NOMO-1 (cell line): Measurements from ENCODE around the gene KIAA0825.

Experiments
- DNase-seq, 2 experiments: peaks; one replicate each; lab custom pipeline; 2025; ENCODE audit not compliant: unreplicated experiment in 2 of 2; lab: John Stamatoyannopoulos, UW

Gene KIAA0825

DNA sequence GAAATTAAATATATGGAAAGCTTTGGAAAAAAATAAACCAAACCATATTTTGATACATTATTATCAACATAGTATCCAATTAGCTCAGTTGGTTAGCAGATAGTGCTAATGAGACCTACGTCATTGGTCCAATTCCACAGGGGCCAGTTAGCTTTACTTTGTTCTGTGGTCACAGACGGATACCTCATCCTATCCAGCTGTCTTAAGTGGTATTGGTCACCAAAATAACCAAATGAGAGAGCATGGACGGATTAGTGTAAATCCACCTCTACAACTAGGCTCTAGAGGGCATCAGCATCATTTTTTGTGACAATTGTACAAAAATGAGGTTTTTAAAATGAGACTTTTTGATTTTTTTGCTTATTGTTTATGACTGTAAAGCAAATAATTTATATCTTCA, 364.2 kb downstream of the KIAA0825 start:
- DNase-seq, result no peak

DNA sequence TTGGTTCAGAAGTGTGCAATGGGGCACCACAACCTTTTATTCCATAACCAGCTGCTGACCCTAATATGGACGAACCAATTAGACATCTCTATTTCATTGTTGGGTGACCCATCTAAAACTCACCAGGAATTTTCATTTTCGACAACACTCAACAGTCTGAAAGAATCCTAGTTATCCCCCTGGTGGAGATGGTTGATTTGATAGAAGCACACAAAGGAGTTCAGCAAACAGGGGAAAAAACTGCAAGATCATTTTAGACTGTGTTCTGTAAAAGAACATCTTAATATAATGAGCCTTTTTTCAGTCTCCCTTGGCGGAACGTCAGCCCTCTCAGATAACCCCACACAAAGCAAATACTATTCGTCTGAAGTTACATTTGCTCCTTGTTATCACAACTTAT, 367.4 kb downstream of the KIAA0825 start:
- DNase-seq, result no peak

DNA sequence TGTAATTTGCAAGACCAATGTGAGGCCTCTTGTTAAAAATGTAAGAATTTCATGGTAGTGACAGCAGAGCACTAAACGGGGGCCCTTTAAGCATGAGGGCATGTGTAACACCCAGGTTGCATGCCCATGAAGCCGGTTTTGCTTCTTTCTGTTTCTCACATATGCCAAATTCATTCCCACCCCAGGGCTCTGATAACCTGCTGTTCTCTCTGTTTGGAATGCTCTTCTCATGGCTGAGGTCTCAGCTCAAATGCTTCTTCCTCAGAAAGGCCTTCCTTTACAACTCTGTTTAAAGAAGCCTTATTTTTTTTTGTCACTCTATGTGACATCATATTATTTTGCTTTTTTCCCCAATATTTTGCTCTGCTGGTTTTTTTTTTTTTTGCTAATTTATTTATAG, 369.0 kb downstream of the KIAA0825 start:
- no peak for DNase-seq

DNA sequence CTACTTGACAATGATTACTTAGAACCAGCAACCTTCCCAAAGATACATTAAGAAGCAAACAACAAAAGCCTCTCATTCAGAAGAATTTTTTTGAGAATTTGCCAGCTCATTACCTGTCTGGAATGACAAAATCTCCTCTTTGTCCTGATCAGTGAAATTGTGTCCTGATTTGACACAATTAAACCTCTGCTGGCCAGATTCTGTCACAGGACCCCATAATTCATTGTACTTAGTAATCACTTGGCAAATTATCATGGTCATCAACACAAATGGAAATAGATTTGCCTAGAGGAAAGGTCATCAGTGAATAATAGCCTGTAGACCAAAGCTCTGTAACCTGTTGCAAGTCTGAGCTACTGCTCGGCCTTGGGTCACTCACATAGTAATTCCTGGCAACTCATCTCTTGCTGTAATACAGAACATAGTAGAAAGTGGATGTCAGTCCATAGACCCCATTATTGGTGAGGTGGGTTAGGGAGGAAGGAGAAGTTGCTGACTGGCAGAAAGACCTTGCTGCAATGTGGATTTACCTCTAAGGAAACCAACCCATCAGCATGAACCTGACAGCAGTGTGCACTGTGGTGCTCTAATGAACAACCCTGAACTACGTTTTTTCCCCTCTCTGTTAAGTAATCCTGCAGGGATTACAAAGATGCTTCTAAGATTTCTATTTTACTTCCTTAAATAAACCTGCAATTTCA, 370.1 kb downstream of the KIAA0825 start:
- peak in 1 of 2 experiments; percentile 6 for DNase-seq

DNA sequence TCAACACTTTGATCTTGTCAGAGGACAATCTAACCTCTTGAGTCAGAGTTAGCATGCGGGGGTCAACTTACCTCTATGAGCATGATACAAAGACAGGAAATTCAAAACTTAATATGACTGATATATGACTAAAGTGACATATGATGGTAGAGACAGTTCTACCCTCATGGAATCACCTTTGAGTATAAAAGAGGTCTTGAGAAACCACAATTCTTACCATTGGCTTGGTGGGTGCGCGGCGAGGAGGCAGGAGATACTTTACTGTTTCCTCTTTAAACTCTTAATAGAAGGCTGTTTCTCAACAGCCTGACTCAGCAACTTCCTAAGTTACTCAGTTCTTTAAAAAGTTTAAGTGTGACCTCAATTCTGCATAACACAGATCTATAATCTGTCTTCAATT, 372.8 kb downstream of the KIAA0825 start:
- peak; percentile 63 to 89 for DNase-seq

DNA sequence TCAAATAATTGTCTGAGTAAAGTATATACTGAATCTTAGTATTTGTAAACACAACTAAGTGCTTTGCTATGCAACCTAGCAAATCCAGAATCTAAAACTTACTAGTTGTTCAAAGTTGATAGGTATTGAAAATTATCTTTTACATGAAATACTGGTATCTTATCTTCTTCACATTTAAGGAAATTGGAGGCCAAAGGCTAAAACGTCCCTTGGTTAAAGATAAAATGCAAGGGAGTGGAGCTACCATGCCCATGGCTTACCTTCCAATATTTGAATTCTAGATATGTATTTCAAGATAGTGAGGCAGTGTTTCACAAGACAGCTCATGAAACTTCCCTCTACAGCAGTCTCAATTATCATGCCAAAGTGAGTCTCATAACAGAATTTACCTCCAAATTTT, 373.5 kb downstream of the KIAA0825 start:
- peak; percentile 16 to 59 for DNase-seq

DNA sequence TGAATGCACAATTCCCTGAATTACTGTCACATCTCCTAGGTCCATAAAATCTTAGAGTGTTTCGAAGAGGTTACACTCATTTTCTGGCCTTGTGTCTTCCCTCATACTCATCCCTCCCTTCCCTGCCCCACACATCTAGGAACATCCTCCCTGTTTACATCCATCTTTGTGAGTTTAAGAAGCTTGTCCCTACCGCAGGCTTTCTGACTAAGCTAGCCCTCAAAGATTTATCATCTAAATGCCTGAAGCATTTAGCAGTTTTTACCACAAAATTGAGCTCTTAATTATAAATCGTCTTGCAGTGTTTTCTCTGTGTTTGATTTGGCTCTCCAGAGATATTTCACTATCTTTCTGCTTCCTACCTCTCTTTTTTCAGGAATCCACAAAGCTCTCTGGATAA, 374.8 kb downstream of the KIAA0825 start:
- no peak for DNase-seq

DNA sequence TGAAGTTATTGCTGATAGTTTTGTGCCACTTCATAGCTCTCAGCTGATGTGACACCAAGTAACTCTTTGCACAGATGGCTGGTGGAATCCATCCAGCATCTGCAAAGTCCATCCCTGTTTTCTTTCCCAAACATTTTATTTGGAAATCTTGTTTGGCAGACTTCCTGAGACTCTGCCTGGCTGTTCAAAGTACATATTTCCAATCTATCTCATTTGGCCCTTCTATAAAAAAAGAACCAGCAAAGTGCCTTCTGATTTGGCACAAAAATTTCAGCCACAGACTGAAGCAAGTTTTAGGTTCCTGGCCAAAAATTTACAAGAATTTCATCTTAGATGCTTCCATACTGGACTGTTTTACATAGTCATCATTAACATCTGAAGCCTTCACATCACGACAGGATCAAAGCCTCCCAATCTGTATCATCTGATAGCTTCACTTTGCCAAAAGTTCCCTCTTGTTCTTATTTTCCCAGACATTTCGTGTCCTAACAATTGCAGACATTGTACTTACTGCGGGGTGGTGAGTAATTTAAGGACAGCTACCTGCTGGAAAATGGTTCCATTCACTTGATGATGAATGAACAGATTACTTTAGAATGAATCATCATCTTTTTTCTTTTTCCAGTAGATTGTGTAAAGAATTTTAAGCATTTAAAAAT, 377.3 kb downstream of the KIAA0825 start:
- DNase-seq, result no peak

DNA sequence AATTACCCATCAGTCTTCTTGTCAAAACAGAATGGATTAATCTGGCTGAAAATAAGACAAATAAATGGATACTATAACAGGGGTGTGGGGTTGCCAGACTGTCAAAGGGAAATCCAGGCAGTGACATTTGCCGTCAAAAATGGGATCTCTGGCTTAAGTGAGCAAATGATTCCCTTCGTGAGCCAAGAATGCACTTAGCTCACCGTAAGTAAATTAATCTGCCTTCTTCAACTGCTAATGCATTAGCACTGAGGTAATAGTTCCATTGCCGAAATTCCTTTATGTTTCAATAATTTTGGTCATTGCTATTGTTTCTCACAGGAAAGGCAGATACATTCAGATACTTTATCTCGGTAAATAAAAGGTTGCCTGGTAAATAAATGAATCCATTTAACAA, 377.8 kb downstream of the KIAA0825 start:
- DNase-seq, result no peak

DNA sequence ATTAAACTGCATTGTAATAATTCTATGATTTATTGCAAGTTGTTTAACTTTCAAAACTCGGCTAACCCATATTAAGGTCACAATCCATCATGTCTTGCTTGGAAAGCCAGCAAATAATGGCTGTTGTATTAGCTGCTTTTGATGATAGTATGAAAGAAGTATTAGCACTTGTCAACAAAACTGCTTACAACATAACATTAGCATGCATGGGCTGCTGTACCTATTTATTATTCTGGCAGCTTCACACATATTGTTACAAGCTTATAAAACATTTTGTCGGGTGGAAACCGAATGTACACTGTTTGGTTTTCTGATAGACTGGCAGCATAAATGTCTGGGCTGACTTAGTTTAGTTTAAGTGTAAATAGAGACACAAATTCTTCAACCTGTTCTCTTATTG, 378.3 kb downstream of the KIAA0825 start:
- no peak for DNase-seq

DNA sequence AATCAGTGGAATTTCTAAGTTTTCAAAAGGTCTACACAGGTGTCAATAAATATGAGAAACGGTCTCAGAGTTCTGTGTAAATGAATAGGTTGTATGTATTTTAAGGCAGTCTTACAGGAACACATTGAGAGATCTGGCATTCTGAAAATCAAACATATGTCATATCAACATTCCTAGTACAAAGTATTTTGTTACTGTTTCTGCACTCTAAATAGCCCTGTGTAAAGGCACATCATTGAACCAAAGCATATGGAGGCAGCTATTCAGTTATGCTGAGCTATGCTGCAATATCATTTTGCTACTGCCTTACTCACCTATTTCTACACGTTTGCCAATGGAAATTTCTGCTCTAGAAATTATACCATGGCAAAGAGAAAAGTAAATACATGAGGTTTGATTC, 379.1 kb downstream of the KIAA0825 start:
- no peak for DNase-seq

DNA sequence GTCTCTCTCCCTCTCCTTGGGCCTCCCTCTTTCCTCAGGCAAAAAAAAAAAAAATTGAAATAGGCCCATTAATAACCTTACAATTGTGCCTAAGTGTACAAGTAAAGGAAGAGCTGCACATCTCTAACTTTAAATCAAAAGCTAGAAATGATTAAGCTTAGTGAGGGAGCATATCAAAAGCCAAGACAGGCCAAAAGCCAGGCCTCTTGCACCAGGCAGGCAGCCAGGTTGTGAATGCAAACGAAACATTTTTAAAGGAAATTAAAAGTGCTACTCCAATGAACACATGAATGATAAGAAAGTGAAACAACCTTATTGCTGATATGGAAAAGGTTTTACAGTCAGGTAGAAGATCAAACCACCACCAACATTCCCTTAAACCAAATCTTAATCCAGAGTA, 383.4 kb downstream of the KIAA0825 start:
- no peak for DNase-seq

DNA sequence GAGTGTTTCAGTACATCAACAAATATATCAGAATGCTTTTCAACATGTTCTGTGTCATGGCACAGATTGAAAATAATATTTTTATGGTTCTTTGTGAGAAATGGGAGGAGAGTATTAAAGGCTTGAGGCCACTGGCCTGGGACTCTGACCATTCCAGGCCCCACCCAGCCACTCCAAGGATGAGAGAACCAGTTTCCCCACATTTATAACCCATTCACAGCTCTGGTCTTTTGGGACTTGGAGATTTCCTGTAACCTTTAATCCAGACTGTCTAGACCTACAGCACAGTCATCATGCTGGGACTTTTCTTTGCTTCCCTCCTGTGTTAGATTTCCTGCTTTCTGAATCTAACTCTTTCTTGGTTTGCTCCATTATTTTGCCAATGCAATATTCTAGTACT, 389.6 kb downstream of the KIAA0825 start:
- DNase-seq, result no peak

DNA sequence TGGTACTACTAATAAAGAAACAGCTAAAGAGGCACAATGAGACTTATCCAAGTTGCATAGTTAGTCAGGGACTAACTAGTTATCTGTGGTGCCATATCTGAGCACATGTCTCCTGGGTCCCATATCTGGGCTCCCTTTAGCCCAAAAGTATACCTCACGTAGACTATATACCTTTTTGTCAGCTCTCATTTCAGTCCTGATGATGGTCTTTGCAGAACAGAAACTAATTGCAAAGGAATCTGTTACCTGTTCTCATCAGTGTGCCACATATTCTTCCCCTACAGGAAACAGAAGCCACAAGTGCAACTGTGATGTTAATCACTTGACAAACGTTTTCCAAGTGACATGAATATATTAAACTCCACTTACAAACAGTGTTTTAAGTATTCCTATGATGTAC, 395.2 kb downstream of the KIAA0825 start:
- no peak for DNase-seq

DNA sequence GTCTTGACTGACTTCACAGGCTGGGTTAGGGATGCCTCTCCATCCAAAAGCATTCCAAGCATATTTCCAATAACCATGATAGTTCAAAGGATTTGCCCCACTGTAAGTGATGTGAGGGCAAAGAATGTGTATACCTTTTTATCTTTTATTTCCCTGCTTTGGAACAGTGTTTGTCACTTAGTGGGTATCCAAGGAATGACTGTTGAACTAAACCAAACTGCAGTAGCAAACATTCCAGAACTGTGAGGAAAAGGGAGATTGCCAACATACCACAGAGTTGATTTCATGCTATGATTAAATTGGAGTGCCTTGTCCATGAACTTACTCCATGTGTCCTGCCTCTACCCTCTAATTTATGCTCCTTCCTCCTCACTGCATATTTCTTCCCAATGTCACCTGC, 400.0 kb downstream of the KIAA0825 start:
- no peak for DNase-seq

DNA sequence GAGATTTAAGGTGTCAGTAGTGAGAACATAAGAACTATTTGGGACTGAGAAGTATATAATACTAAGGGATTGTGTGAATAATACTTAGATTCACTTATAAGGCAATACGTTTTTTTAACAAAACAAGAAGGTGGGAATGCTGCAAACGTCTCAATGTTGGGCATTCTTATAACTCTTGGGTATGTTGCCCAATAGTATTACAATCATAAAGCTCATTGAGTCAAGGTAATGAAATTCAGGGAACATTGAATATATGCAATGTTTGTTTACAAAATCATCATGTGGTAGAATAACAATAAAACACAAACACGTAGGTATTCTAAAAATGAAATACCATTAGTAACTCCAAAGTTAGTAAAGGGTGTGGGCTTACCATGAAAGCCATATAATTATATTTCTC, 400.7 kb downstream of the KIAA0825 start:
- DNase-seq, result no peak

DNA sequence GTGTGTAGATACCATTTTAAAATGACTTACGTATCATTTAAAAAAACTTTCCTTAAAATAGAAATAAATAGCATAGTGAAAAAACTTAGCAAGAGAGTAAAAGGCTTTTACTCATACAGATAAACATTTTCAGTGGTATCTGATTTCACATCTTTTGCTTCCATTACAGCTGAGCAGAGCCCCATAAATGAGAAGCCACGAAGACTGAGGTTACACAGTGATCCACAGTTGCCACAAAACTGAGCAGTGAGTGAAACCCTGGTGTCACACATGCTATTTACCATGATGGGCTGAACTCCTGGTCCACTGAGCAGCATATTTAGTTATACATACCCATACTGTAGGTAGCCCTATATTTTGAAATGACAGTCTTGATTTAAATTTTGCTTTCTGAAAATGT, 401.2 kb downstream of the KIAA0825 start:
- DNase-seq, result no peak

DNA sequence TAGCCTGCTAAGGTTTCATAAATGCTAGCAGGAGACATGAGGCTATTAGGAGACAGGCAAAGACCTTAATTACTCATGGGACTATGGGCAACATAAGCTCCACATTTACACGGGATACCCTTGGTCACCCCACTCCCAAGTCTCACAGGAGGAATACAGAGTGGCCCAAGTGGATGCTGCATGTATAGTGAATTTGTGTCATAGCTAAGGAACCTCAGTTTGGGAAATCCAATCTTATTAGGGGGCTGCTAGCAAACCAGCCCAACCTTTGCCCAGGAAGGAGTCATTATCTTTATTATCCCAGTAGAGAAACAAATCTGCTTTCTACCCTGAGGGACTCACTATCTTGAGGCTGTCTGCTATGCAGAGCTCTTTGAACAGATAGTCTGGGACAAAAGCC, 405.9 kb downstream of the KIAA0825 start:
- no peak for DNase-seq

DNA sequence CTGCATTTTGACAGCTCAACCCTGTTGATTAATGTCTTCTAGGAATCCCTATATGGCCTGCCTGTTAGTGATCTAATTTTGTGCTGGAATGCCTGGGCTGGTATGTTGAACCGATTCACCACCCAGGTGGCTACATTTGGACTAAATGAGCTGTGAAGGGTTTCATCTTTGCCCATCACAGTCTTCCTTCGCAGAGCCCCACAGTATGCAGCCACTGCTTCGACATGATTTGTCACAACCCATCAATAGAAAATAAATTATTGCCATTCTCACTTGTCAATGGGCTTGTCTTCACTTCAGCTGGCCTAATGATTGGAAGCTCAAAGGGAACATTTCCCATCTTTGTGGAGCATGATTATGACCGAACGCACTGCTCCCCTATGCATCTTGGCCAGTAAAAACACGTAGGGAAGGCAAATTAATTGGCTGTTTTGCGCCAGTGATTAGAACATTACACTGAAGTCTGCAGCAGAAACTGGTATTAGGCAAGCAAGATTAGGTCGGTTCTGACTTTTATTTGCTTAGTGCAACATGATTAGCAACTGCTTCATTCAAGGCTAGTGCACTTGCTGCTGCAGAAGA, 408.5 kb downstream of the KIAA0825 start:
- no peak for DNase-seq

DNA sequence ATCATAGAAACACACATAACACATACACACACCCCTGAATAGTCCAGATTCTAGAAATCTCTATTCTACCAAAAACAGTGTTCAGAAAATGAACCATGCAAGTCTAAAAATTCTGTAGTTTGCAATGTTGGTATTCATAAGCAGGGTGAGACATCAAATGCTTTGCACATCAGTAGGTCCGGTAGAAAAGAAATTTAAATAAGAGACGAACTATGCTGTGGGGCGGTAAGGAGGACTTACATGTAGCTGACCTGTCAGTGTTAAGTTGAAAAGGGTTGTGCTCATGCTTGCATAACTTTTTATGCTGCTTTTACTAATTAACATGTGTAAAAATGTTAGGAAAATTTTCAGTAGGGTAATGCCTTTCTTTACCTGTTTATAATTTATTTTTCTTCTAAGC, 409.1 kb downstream of the KIAA0825 start:
- no peak for DNase-seq

DNA sequence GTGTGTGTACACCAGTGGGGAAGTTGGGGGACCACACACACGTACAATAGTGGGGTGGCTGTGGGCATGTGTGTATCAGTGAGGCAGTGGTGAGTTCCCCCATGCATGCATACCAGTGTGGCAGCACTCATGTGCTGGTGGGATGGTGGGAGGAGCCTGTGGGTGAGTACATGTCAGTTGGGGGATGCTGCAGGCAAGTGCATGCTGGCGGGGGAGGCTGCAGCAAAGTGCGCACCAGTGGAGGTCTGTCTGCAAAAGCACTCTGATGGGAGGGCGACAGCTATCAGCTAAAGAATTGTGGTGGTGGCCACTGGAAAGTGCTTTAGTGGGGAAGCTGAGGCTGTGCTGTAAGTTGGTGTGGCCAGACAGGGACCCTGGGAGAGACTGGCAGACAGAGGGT, 418.8 kb downstream of the KIAA0825 start:
- no peak for DNase-seq

DNA sequence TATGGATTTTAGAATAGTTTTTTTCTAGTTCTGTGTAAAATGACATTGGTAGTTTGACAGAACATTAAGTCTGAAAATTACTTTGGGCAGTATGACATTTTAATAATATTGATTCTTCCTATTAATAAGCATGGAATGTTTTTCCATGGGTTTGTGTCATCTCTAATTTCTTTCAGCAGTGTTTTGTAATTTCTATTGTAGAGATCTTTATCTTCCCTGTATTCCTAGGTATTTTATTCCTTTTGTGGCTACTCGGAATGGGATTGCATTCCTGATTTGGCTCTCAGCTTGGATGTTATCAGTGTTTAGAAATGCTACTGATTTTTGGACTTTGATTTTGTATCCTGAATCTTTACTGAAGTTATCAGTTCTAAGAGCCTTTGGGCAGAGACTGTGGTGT, 420.4 kb downstream of the KIAA0825 start:
- DNase-seq, result no peak
